Measurements from ENCODE around the gene CNIH2. TPM values are rescaled to one million over a fixed set of nuclear protein-coding genes. Genes with fewer than 3 reads are reported as not detected.

The CNIH2 gene
- total and polyA plus RNA-seq, 9 of the 15 experiments (the other 6 are each of a cell fraction or from before 2014, with no cell fraction given) = 0.26 to 0.89 (median 0.40) TPM; not detected in 4

DNA sequence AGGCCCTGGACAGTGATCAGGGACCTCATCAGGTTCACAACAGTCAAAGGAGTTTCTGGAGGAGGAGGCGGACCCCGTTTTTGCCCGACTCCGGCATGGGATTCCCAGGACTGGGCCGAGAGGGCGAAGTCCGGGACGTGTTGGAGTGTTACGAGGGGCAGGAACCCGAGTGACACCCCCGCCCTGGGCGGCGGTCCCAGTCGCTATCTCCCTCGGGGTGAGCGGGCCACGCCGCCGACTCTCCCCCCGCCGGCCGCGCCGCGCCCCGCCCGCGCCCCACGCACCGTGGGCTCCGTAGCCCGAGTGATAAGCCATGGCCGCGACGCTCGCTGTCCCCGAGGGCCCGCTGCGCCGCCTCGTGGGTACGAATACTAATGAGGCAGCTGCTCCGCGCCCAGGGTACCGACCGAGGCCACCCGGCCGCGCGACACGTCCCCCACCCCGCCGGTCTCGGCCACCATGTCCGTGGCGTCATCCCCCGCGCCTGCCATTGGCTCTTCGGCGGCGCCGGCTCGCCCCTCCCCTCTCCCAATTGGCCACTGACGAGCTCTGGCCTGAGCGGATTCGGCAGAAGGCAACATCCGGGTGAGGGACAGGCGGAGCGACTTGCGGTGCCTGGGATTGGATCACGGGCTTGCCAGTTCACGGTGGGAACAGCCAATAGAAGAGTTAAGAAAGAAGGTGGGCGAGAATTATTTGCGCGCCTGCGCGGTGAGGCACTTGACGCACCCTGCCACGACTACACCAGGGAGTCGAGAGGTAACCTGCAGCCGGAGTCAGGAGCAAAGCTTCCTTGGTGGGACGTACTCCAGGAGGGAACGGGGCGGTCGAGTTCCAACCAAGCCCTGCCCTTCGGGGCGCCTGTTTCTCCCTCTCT lies 10.9 kb downstream of the CNIH2 start, which contains the start of gene YIF1A (continued):
- TF ChIP-seq ZNF57 (CRISPR knock-in tag; IDR thresholded peaks at IDR 0.05) (no peak), ZNF146 (CRISPR knock-in tag; IDR thresholded peaks at IDR 0.05; ENCODE audit: unreplicated experiment) (no peak), CHCHD3 (CRISPR knock-in tag; IDR thresholded peaks at IDR 0.05) (no peak), RBM17 (IDR thresholded peaks at IDR 0.05; ENCODE audit: borderline replicate concordance, low read depth, low read length) (no peak), CEBPB (tag; IDR thresholded peaks at IDR 0.05) (no peak), SMARCC2 (IDR thresholded peaks at IDR 0.05; ENCODE audit: low read depth) (no peak), ZKSCAN8 (CRISPR knock-in tag; IDR thresholded peaks at IDR 0.05) (no peak), SPI1 (IDR thresholded peaks at IDR 0.05; ENCODE audit: borderline replicate concordance, low read depth, low read length) (no peak), CREB1 (IDR thresholded peaks at IDR 0.05) (peak; percentile 88), CREB1 (CRISPR knock-in tag; IDR thresholded peaks at IDR 0.05) (peak; percentile 89), DNMT1 (IDR thresholded peaks at IDR 0.05) (no peak), DACH1 (IDR thresholded peaks at IDR 0.05; ENCODE audit: partially characterized antibody) (no peak), ZNF124 (CRISPR knock-in tag; IDR thresholded peaks at IDR 0.05) (no peak)
- TF ChIP-seq, protein P1, sequence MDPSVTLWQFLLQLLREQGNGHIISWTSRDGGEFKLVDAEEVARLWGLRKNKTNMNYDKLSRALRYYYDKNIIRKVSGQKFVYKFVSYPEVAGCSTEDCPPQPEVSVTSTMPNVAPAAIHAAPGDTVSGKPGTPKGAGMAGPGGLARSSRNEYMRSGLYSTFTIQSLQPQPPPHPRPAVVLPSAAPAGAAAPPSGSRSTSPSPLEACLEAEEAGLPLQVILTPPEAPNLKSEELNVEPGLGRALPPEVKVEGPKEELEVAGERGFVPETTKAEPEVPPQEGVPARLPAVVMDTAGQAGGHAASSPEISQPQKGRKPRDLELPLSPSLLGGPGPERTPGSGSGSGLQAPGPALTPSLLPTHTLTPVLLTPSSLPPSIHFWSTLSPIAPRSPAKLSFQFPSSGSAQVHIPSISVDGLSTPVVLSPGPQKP (CRISPR knock-in tag; IDR thresholded peaks at IDR 0.05) = no peak
- TF ChIP-seq, protein P2, sequence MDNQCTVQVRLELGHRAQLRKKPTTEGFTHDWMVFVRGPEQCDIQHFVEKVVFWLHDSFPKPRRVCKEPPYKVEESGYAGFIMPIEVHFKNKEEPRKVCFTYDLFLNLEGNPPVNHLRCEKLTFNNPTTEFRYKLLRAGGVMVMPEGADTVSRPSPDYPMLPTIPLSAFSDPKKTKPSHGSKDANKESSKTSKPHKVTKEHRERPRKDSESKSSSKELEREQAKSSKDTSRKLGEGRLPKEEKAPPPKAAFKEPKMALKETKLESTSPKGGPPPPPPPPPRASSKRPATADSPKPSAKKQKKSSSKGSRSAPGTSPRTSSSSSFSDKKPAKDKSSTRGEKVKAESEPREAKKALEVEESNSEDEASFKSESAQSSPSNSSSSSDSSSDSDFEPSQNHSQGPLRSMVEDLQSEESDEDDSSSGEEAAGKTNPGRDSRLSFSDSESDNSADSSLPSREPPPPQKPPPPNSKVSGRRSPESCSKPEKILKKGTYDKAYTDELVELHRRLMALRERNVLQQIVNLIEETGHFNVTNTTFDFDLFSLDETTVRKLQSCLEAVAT (IDR thresholded peaks at IDR 0.05) = peak in 1 of 2 experiments; percentile 53; a peak in 1 of 4 replicates
- TF ChIP-seq, protein P3, sequence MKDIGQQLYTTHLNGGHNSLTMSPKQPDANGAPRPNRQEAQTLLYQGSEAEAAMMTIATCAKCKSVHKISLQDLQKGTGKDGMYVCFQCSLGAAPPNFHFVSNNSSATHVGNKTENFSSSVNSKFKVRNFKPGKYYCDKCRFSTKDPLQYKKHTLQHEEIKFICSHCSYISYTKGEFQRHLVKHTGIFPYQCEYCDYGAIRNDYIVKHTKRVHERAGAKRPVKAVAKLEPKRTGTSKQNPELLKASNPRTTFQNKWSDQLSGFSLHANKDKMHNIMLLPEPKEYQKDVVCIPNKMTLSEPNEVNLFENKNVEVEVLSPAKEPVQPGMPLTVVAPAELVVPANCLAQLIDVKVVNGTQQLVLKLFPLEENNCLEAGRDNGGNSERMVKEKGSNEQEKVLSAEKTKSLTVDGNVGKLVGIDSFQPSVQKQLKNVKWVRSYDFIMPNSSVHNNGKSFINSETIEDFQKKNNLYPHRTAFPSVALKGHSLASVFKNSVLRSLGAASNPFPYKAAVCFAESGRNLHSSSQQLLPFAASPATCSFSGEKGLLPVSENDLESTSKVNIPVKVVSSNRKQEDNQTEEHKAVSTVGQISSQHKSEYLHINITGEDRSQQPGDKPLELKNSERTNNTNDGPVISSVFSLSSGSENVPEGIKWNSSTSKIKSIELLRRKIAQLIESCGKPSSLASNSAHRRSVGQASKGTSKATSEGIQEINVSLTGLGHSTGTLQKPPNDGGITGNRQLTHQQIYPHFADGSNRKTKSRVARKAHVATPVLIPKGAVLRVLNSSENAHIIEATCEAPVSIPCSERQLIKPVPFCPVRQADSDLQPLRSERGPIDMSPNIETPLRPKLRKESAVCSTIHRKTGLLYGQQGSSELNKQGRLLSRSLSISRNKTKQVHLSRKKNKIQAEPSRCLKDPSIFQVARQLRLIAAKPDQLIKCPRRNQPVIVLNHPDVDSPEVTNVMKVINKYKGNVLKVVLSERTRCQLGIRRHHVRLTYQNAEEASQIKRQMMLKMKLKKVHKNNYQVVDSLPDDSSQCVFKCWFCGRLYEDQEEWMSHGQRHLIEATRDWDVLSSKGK (CRISPR knock-in tag; IDR thresholded peaks at IDR 0.05) = no peak
- TF ChIP-seq, protein P4, sequence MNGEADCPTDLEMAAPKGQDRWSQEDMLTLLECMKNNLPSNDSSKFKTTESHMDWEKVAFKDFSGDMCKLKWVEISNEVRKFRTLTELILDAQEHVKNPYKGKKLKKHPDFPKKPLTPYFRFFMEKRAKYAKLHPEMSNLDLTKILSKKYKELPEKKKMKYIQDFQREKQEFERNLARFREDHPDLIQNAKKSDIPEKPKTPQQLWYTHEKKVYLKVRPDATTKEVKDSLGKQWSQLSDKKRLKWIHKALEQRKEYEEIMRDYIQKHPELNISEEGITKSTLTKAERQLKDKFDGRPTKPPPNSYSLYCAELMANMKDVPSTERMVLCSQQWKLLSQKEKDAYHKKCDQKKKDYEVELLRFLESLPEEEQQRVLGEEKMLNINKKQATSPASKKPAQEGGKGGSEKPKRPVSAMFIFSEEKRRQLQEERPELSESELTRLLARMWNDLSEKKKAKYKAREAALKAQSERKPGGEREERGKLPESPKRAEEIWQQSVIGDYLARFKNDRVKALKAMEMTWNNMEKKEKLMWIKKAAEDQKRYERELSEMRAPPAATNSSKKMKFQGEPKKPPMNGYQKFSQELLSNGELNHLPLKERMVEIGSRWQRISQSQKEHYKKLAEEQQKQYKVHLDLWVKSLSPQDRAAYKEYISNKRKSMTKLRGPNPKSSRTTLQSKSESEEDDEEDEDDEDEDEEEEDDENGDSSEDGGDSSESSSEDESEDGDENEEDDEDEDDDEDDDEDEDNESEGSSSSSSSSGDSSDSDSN (IDR thresholded peaks at IDR 0.05; ENCODE audit: borderline replicate concordance in 1 of 2, low read depth in 2 of 2, low read length in 2 of 2) = peak in 1 of 2 experiments; percentile 72; a peak in 1 of 4 replicates
- TF ChIP-seq, protein P5, sequence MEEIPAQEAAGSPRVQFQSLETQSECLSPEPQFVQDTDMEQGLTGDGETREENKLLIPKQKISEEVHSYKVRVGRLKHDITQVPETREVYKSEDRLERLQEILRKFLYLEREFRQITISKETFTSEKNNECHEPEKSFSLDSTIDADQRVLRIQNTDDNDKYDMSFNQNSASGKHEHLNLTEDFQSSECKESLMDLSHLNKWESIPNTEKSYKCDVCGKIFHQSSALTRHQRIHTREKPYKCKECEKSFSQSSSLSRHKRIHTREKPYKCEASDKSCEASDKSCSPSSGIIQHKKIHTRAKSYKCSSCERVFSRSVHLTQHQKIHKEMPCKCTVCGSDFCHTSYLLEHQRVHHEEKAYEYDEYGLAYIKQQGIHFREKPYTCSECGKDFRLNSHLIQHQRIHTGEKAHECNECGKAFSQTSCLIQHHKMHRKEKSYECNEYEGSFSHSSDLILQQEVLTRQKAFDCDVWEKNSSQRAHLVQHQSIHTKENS (CRISPR knock-in tag; IDR thresholded peaks at IDR 0.05) = no peak

All from K562 (cell line).